PC-3 (cell line): Measurements from ENCODE around the gene TRABD2B.

ENCODE experiments used
- EZH2 ChIP-seq: fragments of 300-600 bp; sonication (generic); IDR thresholded peaks from one replicate; pipeline ENCODE4 v1.6.1; 2017; ENCODE audit warnings: antibody characterized with exemption, mild to moderate bottlenecking, low read length; ENCODE audit not compliant: unreplicated experiment
- TF ChIP-seq, protein P1 (sequence below): fragments of 300-600 bp; sonication (generic); conservative IDR thresholded peaks from 2 replicates; pipeline ENCODE4 v1.5.1; 2017; ENCODE audit warnings: antibody characterized with exemption, low read depth, mild to moderate bottlenecking, low read length

DNA sequence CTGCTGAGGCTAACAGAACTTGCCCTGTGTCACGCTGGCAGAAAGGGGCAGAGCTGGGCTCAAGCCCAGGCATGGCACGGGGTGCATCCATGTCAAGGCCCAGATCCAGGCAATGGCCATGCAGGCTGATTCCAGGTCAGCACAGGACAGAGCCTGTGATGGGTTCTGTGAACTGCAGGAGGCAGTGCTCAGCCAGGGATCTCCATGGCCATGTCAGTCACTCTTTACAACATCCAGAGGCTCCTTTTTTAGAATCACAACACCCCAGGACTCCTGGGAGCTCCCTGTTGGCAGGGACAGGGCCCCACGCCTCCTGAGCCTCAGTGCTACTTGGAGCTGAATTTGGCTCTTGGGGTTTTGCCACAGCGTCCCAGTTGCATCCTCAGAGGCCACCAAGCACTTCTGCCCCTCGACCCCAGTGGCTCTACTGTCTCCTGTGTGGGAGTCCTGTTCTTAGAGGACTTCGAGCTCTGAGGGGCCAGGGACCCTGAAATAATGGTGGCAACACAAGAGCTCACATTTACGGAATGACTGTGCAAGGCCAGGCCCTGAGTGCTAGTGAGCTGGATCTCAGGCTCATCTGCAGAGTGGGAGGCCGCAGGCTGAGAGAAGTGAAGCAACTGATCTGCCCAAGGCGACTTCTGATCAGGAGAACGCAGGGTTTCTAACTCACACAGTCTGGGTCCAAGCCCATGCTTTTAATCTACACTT lies 211.5 kb downstream of the TRABD2B start:
- TF ChIP-seq EZH2 = no peak
- TF ChIP-seq, protein P1, sequence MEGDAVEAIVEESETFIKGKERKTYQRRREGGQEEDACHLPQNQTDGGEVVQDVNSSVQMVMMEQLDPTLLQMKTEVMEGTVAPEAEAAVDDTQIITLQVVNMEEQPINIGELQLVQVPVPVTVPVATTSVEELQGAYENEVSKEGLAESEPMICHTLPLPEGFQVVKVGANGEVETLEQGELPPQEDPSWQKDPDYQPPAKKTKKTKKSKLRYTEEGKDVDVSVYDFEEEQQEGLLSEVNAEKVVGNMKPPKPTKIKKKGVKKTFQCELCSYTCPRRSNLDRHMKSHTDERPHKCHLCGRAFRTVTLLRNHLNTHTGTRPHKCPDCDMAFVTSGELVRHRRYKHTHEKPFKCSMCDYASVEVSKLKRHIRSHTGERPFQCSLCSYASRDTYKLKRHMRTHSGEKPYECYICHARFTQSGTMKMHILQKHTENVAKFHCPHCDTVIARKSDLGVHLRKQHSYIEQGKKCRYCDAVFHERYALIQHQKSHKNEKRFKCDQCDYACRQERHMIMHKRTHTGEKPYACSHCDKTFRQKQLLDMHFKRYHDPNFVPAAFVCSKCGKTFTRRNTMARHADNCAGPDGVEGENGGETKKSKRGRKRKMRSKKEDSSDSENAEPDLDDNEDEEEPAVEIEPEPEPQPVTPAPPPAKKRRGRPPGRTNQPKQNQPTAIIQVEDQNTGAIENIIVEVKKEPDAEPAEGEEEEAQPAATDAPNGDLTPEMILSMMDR = peak; percentile 48
